Peyer's patch (tissue), 4 donors: ENCODE results near the gene TP53BP1. TPM values are rescaled to one million over a fixed set of nuclear protein-coding genes. Genes with fewer than 3 reads are reported as not detected.
A peak's percentile ranks its signal among the peaks of the same experiment; 100 is the strongest.

ENCODE experiments used
- DNase-seq, 3 donors: peaks; one replicate each; pipeline ENCODE4 v3.0.0-alpha.2; 2017 to 2019
- H3K27ac ChIP-seq, 4 donors: fragments of 200-600 bp; sonication (generic); one replicate each; pipeline ENCODE4 v1.5.1; 2016 to 2019
- H3K27me3 ChIP-seq, 2 donors: fragments of 200-600 bp; sonication (generic); one replicate each; pipeline ENCODE4 v1.5.1; 2019
- H3K36me3 ChIP-seq, 3 donors: fragments of 200-600 bp; sonication (generic); one replicate each; pipeline ENCODE4 v1.5.1; 2016 to 2019
- H3K4me1 ChIP-seq, 4 donors: fragments of 200-600 bp; sonication (generic); one replicate each; pipeline ENCODE4 v1.5.1; 2016 to 2019
- H3K4me3 ChIP-seq, 4 donors: fragments of 200-600 bp; sonication (generic); 1 replicate in 3 of 4; 2 replicates in 1 of 4; pipeline ENCODE4 v1.5.1; 2016 to 2019; ENCODE audit warnings: mild to moderate bottlenecking in 1 of 4
- H3K9me3 ChIP-seq, 4 donors: fragments of 200-600 bp; sonication (generic); one replicate each; pipeline ENCODE4 v1.5.1; 2016 to 2019; ENCODE audit warnings: mild to moderate bottlenecking in 1 of 4
- CTCF ChIP-seq, 6 experiments: fragments of 450-650 bp in 4 of 6; fragments of 200-600 bp in 2 of 6; sonication (generic) in 1 of 6; IDR thresholded peaks; one replicate each; pipeline ENCODE4 v1.5.1; 2017 to 2019; ENCODE audit warnings: antibody characterized with exemption in 6 of 6, mild to moderate bottlenecking in 3 of 6, moderate library complexity in 1 of 6
- POLR2A ChIP-seq, 2 donors: fragments of 450-650 bp; IDR thresholded peaks; one replicate each; pipeline ENCODE4 v1.5.1; 2017; ENCODE audit warnings: antibody characterized with exemption in 2 of 2, mild to moderate bottlenecking in 2 of 2, moderate library complexity in 2 of 2
- total RNA-seq, 4 donors: library from RNA; depleted of rRNA; stranded (reverse); fragments of >200 nt; gene quantifications; one replicate each; pipeline ENCODE4 v1.1.0, GENCODE V29; 2016

The TP53BP1 gene
- total RNA-seq, 4 donors from 2014 or later = 9.3 to 163 (median 24.6) TPM

- DNase-seq = no peak
- Histone ChIP-seq H3K27me3 (no peaks in the 10 kb centered on the region), H3K27ac (no peak overlapping the region), H3K4me3 (no peak overlapping the region), H3K36me3 (peaks cover 0 to 44% (median 0%) of the 10 kb centered on the region in 3 donors), H3K4me1 (no peaks in the 10 kb centered on the region), H3K9me3 (no peaks in the 10 kb centered on the region)
- TF ChIP-seq POLR2A (IDR thresholded peaks at IDR 0.05) (no peak), CTCF (IDR thresholded peaks at IDR 0.05) (no peak)
These were observed 114.4 kb downstream of the TP53BP1 start for GRCh38 chr15:43378601-43379000.

GRCh38 chr15:43376017-43376705 is 116.8 kb downstream of the TP53BP1 start:
- TF ChIP-seq POLR2A (IDR thresholded peaks at IDR 0.05) (no peak), CTCF (IDR thresholded peaks at IDR 0.05) (peak; percentile 51 to 72 (median 58))
- peaks cover 0 to 10% (median 3%) of the 10 kb centered on the region in 4 donors for H3K4me1 ChIP-seq
- peak in 2 of 3 donors; percentile 57 to 72 for DNase-seq
- no peak overlapping the region for H3K27ac ChIP-seq
- H3K4me3 ChIP-seq = no peak overlapping the region
- no peaks in the 10 kb centered on the region for H3K27me3 ChIP-seq
- H3K36me3 ChIP-seq = peaks cover 0 to 30% (median 0%) of the 10 kb centered on the region in 3 donors
- no peaks in the 10 kb centered on the region for H3K9me3 ChIP-seq

- peak within 1 kb of the TSS; percentile 68 to 87 (median 74) for H3K27ac ChIP-seq
- H3K4me3 ChIP-seq = peak within 1 kb of the TSS; percentile 76 to 94 (median 88)
- TF ChIP-seq CTCF (IDR thresholded peaks at IDR 0.05) (peak; percentile 5 to 53 (median 38)), POLR2A (IDR thresholded peaks at IDR 0.05) (peak in 1 of 2 donors; percentile 45)
- H3K4me1 ChIP-seq = peaks cover 0 to 29% (median 7%) of the 10 kb centered on the region in 4 donors
- H3K27me3 ChIP-seq = no peaks in the 10 kb centered on the region
- H3K9me3 ChIP-seq = no peaks in the 10 kb centered on the region
- peak; percentile 69 to 88 (median 87) for DNase-seq
- peaks cover 0 to 10% (median 0%) of the 10 kb centered on the region in 3 donors for H3K36me3 ChIP-seq
These were observed 121.7 kb downstream of the TP53BP1 start, which contains the start of the genes TUBGCP4 and ZSCAN29 for GRCh38 chr15:43370975-43371974. TUBGCP4 (plus strand) TSS chr15:43371101; CDS start chr15:43371355, 254 bp downstream. ZSCAN29 (minus strand) TSS chr15:43371043; CDS start chr15:43369913, 1,130 bp downstream.

- Histone ChIP-seq H3K27me3 (no peaks in the 10 kb centered on the region), H3K36me3 (peaks cover 0 to 16% (median 0%) of the 10 kb centered on the region in 3 donors), H3K27ac (peak overlapping the region; percentile 68 to 87 (median 74)), H3K4me1 (peaks cover 0 to 29% (median 7%) of the 10 kb centered on the region in 4 donors), H3K4me3 (peak overlapping the region; percentile 76 to 94 (median 88)), H3K9me3 (no peaks in the 10 kb centered on the region)
- DNase-seq = peak in 1 of 3 donors; percentile 53
- TF ChIP-seq CTCF (IDR thresholded peaks at IDR 0.05) (no peak), POLR2A (IDR thresholded peaks at IDR 0.05) (no peak)
These were observed 122.5 kb downstream of the TP53BP1 start for GRCh38 chr15:43370310-43370974.
